Transverse colon (tissue), 4 donors: ENCODE data around the gene E4F1. TPM values are rescaled to one million over a fixed set of nuclear protein-coding genes. Genes with fewer than 3 reads are reported as not detected.

ENCODE experiments used
- DNase-seq: peaks from one replicate; pipeline ENCODE4 v3.0.0-alpha.2; 2019
- H3K27ac ChIP-seq, 4 donors: fragments of 200-600 bp; sonication (generic); 2 replicates each; pipeline ENCODE4 v1.5.1; 2016 to 2018; ENCODE audit warnings: inconsistent platforms in 4 of 4
- H3K27me3 ChIP-seq: fragments of 200-600 bp; sonication (generic); 2 replicates; pipeline ENCODE4 v1.5.1; 2017; ENCODE audit warnings: inconsistent platforms
- H3K36me3 ChIP-seq, 4 donors: fragments of 200-600 bp; sonication (generic); 2 replicates each; pipeline ENCODE4 v1.5.1; 2017 to 2019; ENCODE audit warnings: inconsistent platforms in 4 of 4
- H3K4me1 ChIP-seq, 4 donors: fragments of 200-600 bp; sonication (generic); 2 replicates each; pipeline ENCODE4 v1.5.1; 2017 to 2020; ENCODE audit warnings: inconsistent platforms in 4 of 4
- H3K4me3 ChIP-seq, 4 donors: fragments of 200-600 bp; sonication (generic); 1 replicate in 1 of 4; 2 replicates in 3 of 4; pipeline versions ENCODE4 v1.5.1 to v1.6.1; 2017 to 2019; ENCODE audit warnings: inconsistent platforms in 4 of 4
- H3K9me3 ChIP-seq, 2 donors: fragments of 200-600 bp; sonication (generic); 2 replicates each; pipeline ENCODE4 v1.5.1; 2017 to 2019; ENCODE audit warnings: inconsistent platforms in 2 of 2
- CTCF ChIP-seq, 5 experiments: fragments of 200-600 bp in 3 of 5; fragments of 450-650 bp in 2 of 5; sonication (generic) in 3 of 5; IDR thresholded peaks; 1 replicate in 2 of 5; 2 replicates in 3 of 5; pipeline ENCODE4 v1.5.1; 2016 to 2017; ENCODE audit warnings: antibody characterized with exemption in 5 of 5, inconsistent platforms in 3 of 5, mild to moderate bottlenecking in 2 of 5, moderate library complexity in 1 of 5
- EP300 ChIP-seq: sonication (generic); formaldehyde crosslinking; IDR thresholded peaks from one replicate; pipeline ENCODE4 v1.6.1; 2017; ENCODE audit warnings: antibody characterized with exemption, low read depth
- POLR2A ChIP-seq: fragments of 450-650 bp; IDR thresholded peaks from one replicate; pipeline ENCODE4 v1.6.1; 2016; ENCODE audit warnings: antibody characterized with exemption, mild to moderate bottlenecking, moderate library complexity
- POLR2AphosphoS5 ChIP-seq, 3 donors: sonication (generic); formaldehyde crosslinking; IDR thresholded peaks; one replicate each; pipeline ENCODE4 v1.6.1; 2016; ENCODE audit warnings: antibody characterized with exemption in 3 of 3
- WGBS, 2 donors: methylation state at CpG; one replicate each; pipeline ENCODE4 v1.1.5; 2018; ENCODE audit warnings: low coverage in 1 of 2; 5-methylcytosine and 5-hydroxymethylcytosine counted together
- in situ Hi-C, 4 donors: fragments of 200-750 bp; cut with MboI; loops; one replicate each; pipeline versions ENCODE4 v1.15.0 to v1.15.1; 2017; ENCODE audit warnings: low sequenced_read_pairs in 3 of 4, low pct_ligation_motif_present in 1 of 4, low pct_unique_long_range_greater_than_20kb in 1 of 4
- intact Hi-C: fragments of 100-400 bp; cut with DNase I; formaldehyde crosslinking; loops from one replicate; pipeline ENCODE4 v1.15.1; 2023; ENCODE audit warnings: low total_unique reads
- total RNA-seq, 4 donors: library from RNA; depleted of rRNA; stranded (reverse); fragments of >200 nt; gene quantifications; one replicate each; pipeline ENCODE4 v1.1.0, GENCODE V29; 2016

The E4F1 gene
- total RNA-seq, 4 donors from 2014 or later: 36.5 to 124 (median 53.6) TPM

- in situ Hi-C loops (loop anchor here in 1 of 4 donors (25.0 kb wide), 1 partner anchor 311 kb away; the partner anchor contains the start of gene TBC1D24), intact Hi-C loops (no loop called here)
- H3K4me1 ChIP-seq: no peaks in the 10 kb centered on the region
- DNase-seq: no peak
- peaks cover 0 to 31% (median 14%) of the 10 kb centered on the region in 4 donors for H3K36me3 ChIP-seq
- no peaks in the 10 kb centered on the region for H3K9me3 ChIP-seq
- 95% methylated on average over 13 of the region's 23 CpGs; no CpG with 5 or more reads in 1 of the 2 donors for WGBS, 2 donors
- no peaks in the 10 kb centered on the region for H3K27me3 ChIP-seq
- no peak overlapping the region for H3K27ac ChIP-seq
- no peak overlapping the region for H3K4me3 ChIP-seq
- TF ChIP-seq EP300 (no peak), CTCF (IDR thresholded peaks at IDR 0.05) (no peak), POLR2AphosphoS5 (IDR thresholded peaks at IDR 0.05) (no peak), POLR2A (no peak)
Observed at GRCh38 chr16:2176047-2176446, 47.3 kb upstream of the E4F1 start.

- WGBS, 2 donors: 93 to 100% methylated on average over 1 to 18 of the region's 18 CpGs
Observed at GRCh38 chr16:2177101-2177500, 46.3 kb upstream of the E4F1 start.

GRCh38 chr16:2177561-2177960, 45.8 kb upstream of the E4F1 start:
- intact Hi-C loops (no loop called here), in situ Hi-C loops (loop anchor here in 1 of 4 donors (25.0 kb wide), 1 partner anchor 310 kb away; the partner anchor contains the start of gene TBC1D24)
- H3K36me3 ChIP-seq: peaks cover 0 to 31% (median 14%) of the 10 kb centered on the region in 4 donors
- DNase-seq: no peak
- no peaks in the 10 kb centered on the region for H3K9me3 ChIP-seq
- H3K27me3 ChIP-seq: no peaks in the 10 kb centered on the region
- TF ChIP-seq EP300: no peak
- TF ChIP-seq POLR2AphosphoS5 (IDR thresholded peaks at IDR 0.05): no peak
- TF ChIP-seq CTCF (IDR thresholded peaks at IDR 0.05): no peak
- TF ChIP-seq POLR2A: no peak
- H3K27ac ChIP-seq: no peak overlapping the region
- 88% methylated on average over 20 of the region's 20 CpGs; no CpG with 5 or more reads in 1 of the 2 donors for WGBS, 2 donors
- H3K4me3 ChIP-seq: no peak overlapping the region
- no peaks in the 10 kb centered on the region for H3K4me1 ChIP-seq

More at GRCh38 chr16:2177101-2177500, 46.3 kb upstream of the E4F1 start:
- H3K27ac ChIP-seq: no peak overlapping the region
- no peaks in the 10 kb centered on the region for H3K9me3 ChIP-seq
- no peaks in the 10 kb centered on the region for H3K27me3 ChIP-seq
- no peak for TF ChIP-seq CTCF (IDR thresholded peaks at IDR 0.05)
- TF ChIP-seq POLR2A: no peak
- H3K4me3 ChIP-seq: no peak overlapping the region
- in situ Hi-C loops: loop anchor here in 1 of 4 donors (25.0 kb wide), 1 partner anchor 310 kb away; the partner anchor contains the start of gene TBC1D24
- H3K36me3 ChIP-seq: peaks cover 0 to 31% (median 14%) of the 10 kb centered on the region in 4 donors
- no peaks in the 10 kb centered on the region for H3K4me1 ChIP-seq
- intact Hi-C loops: no loop called here
- DNase-seq: no peak

- Histone ChIP-seq H3K9me3 (no peaks in the 10 kb centered on the region), H3K36me3 (peaks cover 0 to 23% (median 11%) of the 10 kb centered on the region in 4 donors), H3K27ac (no peak overlapping the region), H3K4me3 (no peak overlapping the region), H3K27me3 (no peaks in the 10 kb centered on the region), H3K4me1 (no peaks in the 10 kb centered on the region)
- in situ Hi-C loops (loop anchor here in 1 of 4 donors (25.0 kb wide), 1 partner anchor 309 kb away; the partner anchor contains the start of gene TBC1D24), intact Hi-C loops (no loop called here)
- no peak for DNase-seq
- WGBS, 2 donors: 55% methylated on average over 75 of the region's 106 CpGs; no CpG with 5 or more reads in 1 of the 2 donors
- TF ChIP-seq POLR2A (no peak), EP300 (no peak), POLR2AphosphoS5 (IDR thresholded peaks at IDR 0.05) (no peak)
Observed at GRCh38 chr16:2178321-2179106, 44.9 kb upstream of the E4F1 start.
